Measurements from ENCODE around the gene FCMR. TPM values are rescaled to one million over a fixed set of nuclear protein-coding genes. Genes with fewer than 3 reads are reported as not detected.
"Not testable (repeated sequence)": the region's sequence is repeated elsewhere in the genome, so short reads cannot be mapped to it uniquely, and the experiment has no call there.

Gene FCMR
- total RNA-seq, 2 donors from 2014 or later, result 1.4 to 3.3 TPM

- DNase-seq (ENCODE audit: low spot score), result no peak
- intact Hi-C loops (cut with DNase I), result no loop called here
Observed at GRCh38 chr1:206859082-206859521, 62.6 kb downstream of the FCMR start.

- DNase-seq (ENCODE audit: low spot score), result no peak
- intact Hi-C loops (cut with DNase I), result no loop called here
Observed at GRCh38 chr1:206856674-206857464, 64.9 kb downstream of the FCMR start.

- intact Hi-C loops (cut with DNase I), result no loop called here
- DNase-seq (ENCODE audit: low spot score), result no peak
Observed at GRCh38 chr1:206855859-206856258, 65.9 kb downstream of the FCMR start.

GRCh38 chr1:206854401-206855129, 67.2 kb downstream of the FCMR start:
- DNase-seq (ENCODE audit: low spot score), result no peak
- intact Hi-C loops (cut with DNase I), result no loop called here

GRCh38 chr1:206853696-206854095, 68.0 kb downstream of the FCMR start:
- intact Hi-C loops (cut with DNase I); DNase-seq (ENCODE audit: low spot score): not testable (repeated sequence)

Other genes starting within 250 kb of the FCMR start
- gene MAPKAPK2, start 237.0 kb downstream of the FCMR start, total RNA-seq, result 100 to 1,000 TPM in 1 of 2 donors, 10 to 100 TPM in 1; 69.0 to 102 TPM
- not detected for gene IL19, start 151.2 kb downstream of the FCMR start, total RNA-seq
- 1 to 10 TPM; 5.2 to 6.1 TPM for gene IL10, start 149.4 kb downstream of the FCMR start, total RNA-seq
- gene IL20, start 56.3 kb downstream of the FCMR start, total RNA-seq, result not detected
- gene IL24, start 24.5 kb downstream of the FCMR start, total RNA-seq, result not detected
- gene PIGR, start 24.5 kb upstream of the FCMR start, total RNA-seq, result under 1 TPM; 0.33 to 0.79 TPM
- not detected for gene FCAMR, start 48.5 kb upstream of the FCMR start, total RNA-seq
- not detected for gene C1orf116, start 110.8 kb upstream of the FCMR start, total RNA-seq
- 1 to 10 TPM; 6.6 to 7.0 TPM for gene YOD1, start 129.3 kb upstream of the FCMR start, total RNA-seq
- gene PFKFB2, start 131.3 kb upstream of the FCMR start, total RNA-seq, result 10 to 100 TPM; 10.2 to 13.0 TPM
- gene C4BPB, start 166.9 kb upstream of the FCMR start, total RNA-seq, result 1 to 10 TPM in 1 of 2 donors, under 1 TPM in 1; 0.43 to 3.3 TPM
- gene C4BPA, start 182.3 kb upstream of the FCMR start, total RNA-seq, result under 1 TPM in 1 of 2 donors, not detected in 1; 0.37 TPM

Measured in posterior vena cava (tissue), 2 donors.